Epithelial cell of esophagus (primary cell): ENCODE data around the gene FAM193A.
"Not testable (repeated sequence)": the region's sequence is repeated elsewhere in the genome, so short reads cannot be mapped to it uniquely, and the experiment has no call there.

ENCODE experiments used
- DNase-seq: peaks from one replicate; pipeline ENCODE4 v3.0.0; 2010; ENCODE audit warnings: low read depth
- H3K4me3 ChIP-seq: 2 replicates; pipeline ENCODE4 v1.5.1; 2011; ENCODE audit warnings: mild to moderate bottlenecking, low read length, control low read depth
- TF ChIP-seq, protein P1 (sequence below): IDR thresholded peaks from 2 replicates; pipeline ENCODE4 v1.5.1; 2011; ENCODE audit warnings: low read depth, mild to moderate bottlenecking, low read length, control low read depth, inconsistent platforms; ENCODE audit not compliant: insufficient read depth; ENCODE audit errors: missing control alignments

FAM193A gene

GRCh38 chr4:2624782-2625530 is 88.5 kb downstream of the FAM193A start:
- TF ChIP-seq, protein P1, sequence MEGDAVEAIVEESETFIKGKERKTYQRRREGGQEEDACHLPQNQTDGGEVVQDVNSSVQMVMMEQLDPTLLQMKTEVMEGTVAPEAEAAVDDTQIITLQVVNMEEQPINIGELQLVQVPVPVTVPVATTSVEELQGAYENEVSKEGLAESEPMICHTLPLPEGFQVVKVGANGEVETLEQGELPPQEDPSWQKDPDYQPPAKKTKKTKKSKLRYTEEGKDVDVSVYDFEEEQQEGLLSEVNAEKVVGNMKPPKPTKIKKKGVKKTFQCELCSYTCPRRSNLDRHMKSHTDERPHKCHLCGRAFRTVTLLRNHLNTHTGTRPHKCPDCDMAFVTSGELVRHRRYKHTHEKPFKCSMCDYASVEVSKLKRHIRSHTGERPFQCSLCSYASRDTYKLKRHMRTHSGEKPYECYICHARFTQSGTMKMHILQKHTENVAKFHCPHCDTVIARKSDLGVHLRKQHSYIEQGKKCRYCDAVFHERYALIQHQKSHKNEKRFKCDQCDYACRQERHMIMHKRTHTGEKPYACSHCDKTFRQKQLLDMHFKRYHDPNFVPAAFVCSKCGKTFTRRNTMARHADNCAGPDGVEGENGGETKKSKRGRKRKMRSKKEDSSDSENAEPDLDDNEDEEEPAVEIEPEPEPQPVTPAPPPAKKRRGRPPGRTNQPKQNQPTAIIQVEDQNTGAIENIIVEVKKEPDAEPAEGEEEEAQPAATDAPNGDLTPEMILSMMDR, result no peak
- DNase-seq, result peak; percentile 77
- no peak overlapping the region for H3K4me3 ChIP-seq

- DNase-seq, result no peak
- TF ChIP-seq, protein P1, result no peak
- H3K4me3 ChIP-seq, result no peak overlapping the region
Observed at GRCh38 chr4:2626231-2626630, 89.8 kb downstream of the FAM193A start.

DNA sequence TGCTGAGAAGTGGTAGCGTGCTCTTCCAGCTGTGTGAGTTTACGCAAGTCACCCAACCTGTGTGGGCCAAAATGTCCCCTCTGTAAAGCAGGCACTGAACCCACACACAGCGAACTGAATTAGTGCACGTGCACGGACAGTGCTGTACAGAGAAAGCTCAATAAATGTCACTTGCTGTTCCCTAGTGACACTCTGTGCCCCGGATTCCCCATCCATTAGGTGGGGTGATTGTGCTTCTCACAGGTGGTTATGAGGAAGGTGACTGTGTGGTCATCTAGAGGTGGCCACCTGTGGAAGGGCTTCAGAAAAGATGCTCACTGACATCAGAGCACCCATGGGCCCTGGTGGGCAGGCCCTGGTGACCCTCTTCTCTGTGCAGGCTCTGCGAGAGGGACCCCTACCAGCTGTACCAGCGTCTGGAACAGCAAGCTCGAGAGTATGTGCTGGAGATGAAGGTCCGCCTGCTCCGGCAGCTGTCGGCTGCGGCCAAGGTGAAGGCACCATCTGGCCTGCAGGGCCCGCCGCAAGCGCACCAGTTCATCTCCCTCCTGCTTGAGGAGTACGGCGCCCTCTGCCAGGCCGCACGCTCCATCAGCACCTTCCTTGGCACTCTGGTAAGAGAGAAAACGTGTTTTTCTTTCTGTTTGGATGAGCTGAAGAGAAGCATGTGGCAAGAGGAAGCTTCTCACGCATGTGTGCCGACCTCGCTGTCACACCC is 94.3 kb downstream of the FAM193A start:
- DNase-seq, result no peak
- TF ChIP-seq, protein P1, result no peak
- H3K4me3 ChIP-seq, result no peak overlapping the region

DNA sequence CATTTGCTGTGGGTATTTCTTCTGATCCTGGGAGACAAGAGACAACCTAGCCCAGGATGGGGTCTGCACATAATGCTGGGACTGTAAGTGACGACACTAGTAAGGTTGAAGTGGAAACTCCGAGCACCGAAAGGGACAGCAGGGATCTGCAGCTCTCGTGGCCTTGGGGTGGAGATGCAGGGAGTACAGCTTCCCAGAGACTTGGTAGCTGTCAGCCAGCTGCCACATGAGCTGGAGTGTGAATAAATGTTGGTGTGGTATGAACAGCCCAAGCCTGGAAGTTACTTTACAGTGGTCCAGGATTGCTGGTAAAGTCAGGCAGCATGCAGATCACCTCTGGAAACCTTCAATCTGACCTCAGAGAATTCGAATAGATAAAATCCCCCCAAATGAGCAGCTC is 97.6 kb downstream of the FAM193A start:
- DNase-seq, result no peak
- no peak overlapping the region for H3K4me3 ChIP-seq
- TF ChIP-seq, protein P1, result no peak

- TF ChIP-seq, protein P1, result no peak
- DNase-seq, result no peak
- H3K4me3 ChIP-seq, result no peak overlapping the region
Observed at GRCh38 chr4:2636331-2636730, 99.9 kb downstream of the FAM193A start.

DNA sequence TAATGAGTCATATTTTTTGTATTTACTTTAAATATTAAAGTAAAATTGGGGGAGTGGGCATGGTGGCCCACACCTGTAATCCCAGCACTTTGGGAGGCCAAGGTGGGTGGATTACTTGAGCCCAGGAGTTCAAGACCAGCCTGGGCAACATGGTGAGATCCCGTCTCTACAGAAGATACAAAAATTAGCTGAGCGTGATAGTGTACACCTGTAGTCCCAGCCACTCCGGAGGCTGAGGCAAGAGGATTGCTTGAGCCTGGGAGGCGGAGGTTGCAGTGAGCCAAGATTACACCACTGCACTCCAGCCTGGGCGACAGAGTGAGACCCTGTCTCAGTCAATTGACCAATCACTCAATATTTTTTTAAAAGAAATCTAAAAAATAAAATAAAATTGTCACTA is 100.5 kb downstream of the FAM193A start:
- not testable (repeated sequence) for H3K4me3 ChIP-seq, DNase-seq

GRCh38 chr4:2637956-2638552 is 101.6 kb downstream of the FAM193A start:
- H3K4me3 ChIP-seq, result no peak overlapping the region
- DNase-seq, result no peak
- TF ChIP-seq, protein P1, result no peak
